ENCODE measurements around the gene CADM1. TPM values are rescaled to one million over a fixed set of nuclear protein-coding genes. Genes with fewer than 3 reads are reported as not detected.

Gene CADM1
- total and polyA plus RNA-seq, 5 donors from 2014 or later, result 3.6 to 11.3 (median 6.9) TPM

- H3K27ac Mint-ChIP-seq, result no peak overlapping the region
- H3K9me3 ChIP-seq (ENCODE audit: control insufficient read depth in 2 of 2, low read length in 2 of 2), result no peaks in the 10 kb centered on the region
- H3K9me3 Mint-ChIP-seq, result peaks cover 0 to 3% (median 0%) of the 10 kb centered on the region in 7 donors
- H3K27ac ChIP-seq (ENCODE audit: insufficient read depth, low read length, poor library complexity, severe bottlenecking), result no peak overlapping the region
- no peaks in the 10 kb centered on the region for H3K27me3 ChIP-seq (ENCODE audit: control insufficient read depth, insufficient read depth, low read length)
- H3K4me3 Mint-ChIP-seq, result no peak overlapping the region
- H3K4me3 ChIP-seq (ENCODE audit: low read depth, low read length), result no peak overlapping the region
- H3K36me3 ChIP-seq (ENCODE audit: control insufficient read depth, insufficient read depth, low read length), result no peaks in the 10 kb centered on the region
- no peaks in the 10 kb centered on the region for H3K4me1 Mint-ChIP-seq
- DNase-seq, result no peak
- H3K27me3 Mint-ChIP-seq, result peaks cover 25% of the 10 kb centered on the region
- H3K36me3 Mint-ChIP-seq, result no peaks in the 10 kb centered on the region
- H3K4me1 ChIP-seq (ENCODE audit: control insufficient read depth, insufficient read depth, low read length, poor library complexity, severe bottlenecking), result no peaks in the 10 kb centered on the region
- no peak for ATAC-seq (ENCODE audit: low read depth in 2 of 2)
Measured at GRCh38 chr11:115158053-115158452, 346.2 kb downstream of the CADM1 start.

- no peak overlapping the region for H3K4me3 Mint-ChIP-seq
- H3K9me3 ChIP-seq (ENCODE audit: control insufficient read depth in 2 of 2, low read length in 2 of 2), result no peaks in the 10 kb centered on the region
- peaks cover 0 to 3% (median 0%) of the 10 kb centered on the region in 7 donors for H3K9me3 Mint-ChIP-seq
- no peaks in the 10 kb centered on the region for H3K4me1 ChIP-seq (ENCODE audit: control insufficient read depth, insufficient read depth, low read length, poor library complexity, severe bottlenecking)
- ATAC-seq (ENCODE audit: low read depth in 2 of 2) (no peak), DNase-seq (no peak)
- no peak overlapping the region for H3K27ac Mint-ChIP-seq
- H3K36me3 ChIP-seq (ENCODE audit: control insufficient read depth, insufficient read depth, low read length), result no peaks in the 10 kb centered on the region
- no peak overlapping the region for H3K4me3 ChIP-seq (ENCODE audit: low read depth, low read length)
- H3K27me3 Mint-ChIP-seq, result peaks cover 25% of the 10 kb centered on the region
- H3K27ac ChIP-seq (ENCODE audit: insufficient read depth, low read length, poor library complexity, severe bottlenecking), result no peak overlapping the region
- H3K4me1 Mint-ChIP-seq, result no peaks in the 10 kb centered on the region
- no peaks in the 10 kb centered on the region for H3K27me3 ChIP-seq (ENCODE audit: control insufficient read depth, insufficient read depth, low read length)
- H3K36me3 Mint-ChIP-seq, result no peaks in the 10 kb centered on the region
Measured at GRCh38 chr11:115157247-115157646, 347.0 kb downstream of the CADM1 start.

- Mint-ChIP-seq H3K4me1 (no peaks in the 10 kb centered on the region), H3K27ac (no peak overlapping the region), H3K9me3 (peaks cover 0 to 3% (median 0%) of the 10 kb centered on the region in 7 donors), H3K27me3 (peaks cover 23% of the 10 kb centered on the region), H3K4me3 (no peak overlapping the region), H3K36me3 (no peaks in the 10 kb centered on the region)
- Histone ChIP-seq H3K4me3 (ENCODE audit: low read depth, low read length) (no peak overlapping the region), H3K36me3 (ENCODE audit: control insufficient read depth, insufficient read depth, low read length) (no peaks in the 10 kb centered on the region), H3K27ac (ENCODE audit: insufficient read depth, low read length, poor library complexity, severe bottlenecking) (no peak overlapping the region), H3K4me1 (ENCODE audit: control insufficient read depth, insufficient read depth, low read length, poor library complexity, severe bottlenecking) (no peaks in the 10 kb centered on the region), H3K27me3 (ENCODE audit: control insufficient read depth, insufficient read depth, low read length) (no peaks in the 10 kb centered on the region), H3K9me3 (ENCODE audit: control insufficient read depth in 2 of 2, low read length in 2 of 2) (no peaks in the 10 kb centered on the region)
- ATAC-seq (ENCODE audit: low read depth in 2 of 2) (no peak), DNase-seq (no peak)
Measured at GRCh38 chr11:115155978-115156377, 348.2 kb downstream of the CADM1 start.

- Histone ChIP-seq H3K27ac (ENCODE audit: insufficient read depth, low read length, poor library complexity, severe bottlenecking) (no peak overlapping the region), H3K27me3 (ENCODE audit: control insufficient read depth, insufficient read depth, low read length) (no peaks in the 10 kb centered on the region), H3K4me3 (ENCODE audit: low read depth, low read length) (no peak overlapping the region), H3K9me3 (ENCODE audit: control insufficient read depth in 2 of 2, low read length in 2 of 2) (no peaks in the 10 kb centered on the region), H3K36me3 (ENCODE audit: control insufficient read depth, insufficient read depth, low read length) (no peaks in the 10 kb centered on the region), H3K4me1 (ENCODE audit: control insufficient read depth, insufficient read depth, low read length, poor library complexity, severe bottlenecking) (no peaks in the 10 kb centered on the region)
- Mint-ChIP-seq H3K4me1 (no peaks in the 10 kb centered on the region), H3K9me3 (peaks cover 0 to 2% (median 0%) of the 10 kb centered on the region in 7 donors), H3K27ac (no peak overlapping the region), H3K36me3 (no peaks in the 10 kb centered on the region), H3K27me3 (peaks cover 16% of the 10 kb centered on the region), H3K4me3 (no peak overlapping the region)
- no peak for ATAC-seq (ENCODE audit: low read depth in 2 of 2)
- DNase-seq, result no peak
Measured at GRCh38 chr11:115155320-115155719, 348.9 kb downstream of the CADM1 start.

- no peaks in the 10 kb centered on the region for H3K9me3 ChIP-seq (ENCODE audit: control insufficient read depth in 2 of 2, low read length in 2 of 2)
- no peaks in the 10 kb centered on the region for H3K27me3 ChIP-seq (ENCODE audit: control insufficient read depth, insufficient read depth, low read length)
- no peak overlapping the region for H3K27ac Mint-ChIP-seq
- ATAC-seq (ENCODE audit: low read depth in 2 of 2) (no peak), DNase-seq (no peak)
- H3K27me3 Mint-ChIP-seq, result peaks cover 16% of the 10 kb centered on the region
- H3K4me3 Mint-ChIP-seq, result no peak overlapping the region
- H3K4me1 ChIP-seq (ENCODE audit: control insufficient read depth, insufficient read depth, low read length, poor library complexity, severe bottlenecking), result no peaks in the 10 kb centered on the region
- no peaks in the 10 kb centered on the region for H3K36me3 Mint-ChIP-seq
- no peaks in the 10 kb centered on the region for H3K36me3 ChIP-seq (ENCODE audit: control insufficient read depth, insufficient read depth, low read length)
- no peaks in the 10 kb centered on the region for H3K4me1 Mint-ChIP-seq
- no peak overlapping the region for H3K4me3 ChIP-seq (ENCODE audit: low read depth, low read length)
- H3K9me3 Mint-ChIP-seq, result peaks cover 0 to 2% (median 0%) of the 10 kb centered on the region in 7 donors
- no peak overlapping the region for H3K27ac ChIP-seq (ENCODE audit: insufficient read depth, low read length, poor library complexity, severe bottlenecking)
Measured at GRCh38 chr11:115154355-115154736, 349.9 kb downstream of the CADM1 start.

GRCh38 chr11:115153731-115154354 is 350.4 kb downstream of the CADM1 start:
- Histone ChIP-seq H3K4me3 (ENCODE audit: low read depth, low read length) (no peak overlapping the region), H3K27ac (ENCODE audit: insufficient read depth, low read length, poor library complexity, severe bottlenecking) (no peak overlapping the region), H3K4me1 (ENCODE audit: control insufficient read depth, insufficient read depth, low read length, poor library complexity, severe bottlenecking) (no peaks in the 10 kb centered on the region), H3K36me3 (ENCODE audit: control insufficient read depth, insufficient read depth, low read length) (no peaks in the 10 kb centered on the region), H3K9me3 (ENCODE audit: control insufficient read depth in 2 of 2, low read length in 2 of 2) (no peaks in the 10 kb centered on the region), H3K27me3 (ENCODE audit: control insufficient read depth, insufficient read depth, low read length) (no peaks in the 10 kb centered on the region)
- Mint-ChIP-seq H3K27ac (no peak overlapping the region), H3K4me3 (no peak overlapping the region), H3K27me3 (peaks cover 16% of the 10 kb centered on the region), H3K36me3 (no peaks in the 10 kb centered on the region), H3K9me3 (peaks cover 0 to 2% (median 0%) of the 10 kb centered on the region in 7 donors), H3K4me1 (no peaks in the 10 kb centered on the region)
- no peak for ATAC-seq (ENCODE audit: low read depth in 2 of 2)
- DNase-seq, result no peak

GRCh38 chr11:115153135-115153534 is 351.1 kb downstream of the CADM1 start:
- DNase-seq, result no peak
- no peaks in the 10 kb centered on the region for H3K27me3 ChIP-seq (ENCODE audit: control insufficient read depth, insufficient read depth, low read length)
- no peak overlapping the region for H3K4me3 ChIP-seq (ENCODE audit: low read depth, low read length)
- H3K9me3 Mint-ChIP-seq, result peaks cover 0 to 2% (median 0%) of the 10 kb centered on the region in 7 donors
- peak overlapping the region in 1 of 4 donors; percentile 70 for H3K4me3 Mint-ChIP-seq
- H3K4me1 Mint-ChIP-seq, result no peaks in the 10 kb centered on the region
- no peak overlapping the region for H3K27ac Mint-ChIP-seq
- ATAC-seq (ENCODE audit: low read depth in 2 of 2), result no peak
- peaks cover 16% of the 10 kb centered on the region for H3K27me3 Mint-ChIP-seq
- H3K4me1 ChIP-seq (ENCODE audit: control insufficient read depth, insufficient read depth, low read length, poor library complexity, severe bottlenecking), result no peaks in the 10 kb centered on the region
- H3K36me3 Mint-ChIP-seq, result no peaks in the 10 kb centered on the region
- no peak overlapping the region for H3K27ac ChIP-seq (ENCODE audit: insufficient read depth, low read length, poor library complexity, severe bottlenecking)
- H3K9me3 ChIP-seq (ENCODE audit: control insufficient read depth in 2 of 2, low read length in 2 of 2), result no peaks in the 10 kb centered on the region
- H3K36me3 ChIP-seq (ENCODE audit: control insufficient read depth, insufficient read depth, low read length), result no peaks in the 10 kb centered on the region

- H3K9me3 ChIP-seq (ENCODE audit: control insufficient read depth in 2 of 2, low read length in 2 of 2), result no peaks in the 10 kb centered on the region
- no peak for ATAC-seq (ENCODE audit: low read depth in 2 of 2)
- H3K27me3 Mint-ChIP-seq, result peaks cover 10% of the 10 kb centered on the region
- no peak overlapping the region for H3K4me3 ChIP-seq (ENCODE audit: low read depth, low read length)
- H3K36me3 ChIP-seq (ENCODE audit: control insufficient read depth, insufficient read depth, low read length), result no peaks in the 10 kb centered on the region
- H3K4me3 Mint-ChIP-seq, result no peak overlapping the region
- no peaks in the 10 kb centered on the region for H3K36me3 Mint-ChIP-seq
- no peaks in the 10 kb centered on the region for H3K27me3 ChIP-seq (ENCODE audit: control insufficient read depth, insufficient read depth, low read length)
- H3K27ac ChIP-seq (ENCODE audit: insufficient read depth, low read length, poor library complexity, severe bottlenecking), result no peak overlapping the region
- no peaks in the 10 kb centered on the region for H3K4me1 Mint-ChIP-seq
- no peak for DNase-seq
- no peak overlapping the region for H3K27ac Mint-ChIP-seq
- no peaks in the 10 kb centered on the region for H3K4me1 ChIP-seq (ENCODE audit: control insufficient read depth, insufficient read depth, low read length, poor library complexity, severe bottlenecking)
- peaks cover 0 to 4% (median 0%) of the 10 kb centered on the region in 7 donors for H3K9me3 Mint-ChIP-seq
Measured at GRCh38 chr11:115151010-115151409, 353.2 kb downstream of the CADM1 start.

All from CD4-positive, CD25-positive, alpha-beta regulatory T cell (primary cell).